NCI-H1417 treated with DMSO at 0.1 percent for 48 hours (cell line): Measurements from ENCODE around the gene PHLDA3.
"Not testable (repeated sequence)": the region's sequence is repeated elsewhere in the genome, so short reads cannot be mapped to it uniquely, and the experiment has no call there.

Experiments used
- DNase-seq: peaks from one replicate; lab custom pipeline; 2025; lab: John Stamatoyannopoulos, UW

Gene PHLDA3

GRCh38 chr1:201486187-201486586 is 17.2 kb upstream of the PHLDA3 start:
- no peak for DNase-seq

GRCh38 chr1:201485184-201485774 is 16.3 kb upstream of the PHLDA3 start:
- no peak for DNase-seq

DNA sequence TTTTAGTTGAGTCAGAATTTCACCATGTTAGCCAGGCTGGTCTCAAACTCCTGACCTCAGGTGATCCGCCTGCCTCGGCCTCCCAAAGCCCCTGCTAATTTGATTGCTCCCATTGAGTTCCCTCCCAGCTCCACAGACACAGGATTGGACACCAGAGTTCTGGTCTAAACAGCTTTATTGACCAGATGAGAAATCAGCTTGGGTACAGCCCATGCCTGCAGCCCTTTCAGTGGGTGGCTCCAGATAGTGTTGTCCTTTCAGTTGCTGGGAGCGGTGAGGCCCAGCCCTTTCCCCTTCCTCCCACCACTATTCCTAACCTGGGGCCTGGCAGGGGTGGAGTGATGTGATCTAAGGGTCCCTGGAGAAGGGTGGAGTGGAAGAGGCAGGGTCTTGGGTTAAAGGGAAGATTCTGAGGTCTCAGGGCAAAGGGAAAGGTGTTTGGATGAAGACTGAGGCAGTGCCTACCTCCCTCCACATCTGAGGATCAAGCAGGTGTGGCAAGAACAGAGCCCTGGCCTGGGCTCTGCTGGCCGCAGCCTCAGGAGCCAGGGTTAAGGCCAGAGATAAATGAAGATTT is 14.5 kb upstream of the PHLDA3 start:
- DNase-seq: no peak

- DNase-seq: no peak
Observed at GRCh38 chr1:201482755-201483154, 13.8 kb upstream of the PHLDA3 start.

GRCh38 chr1:201481761-201482493 is 12.9 kb upstream of the PHLDA3 start:
- DNase-seq: no peak

DNA sequence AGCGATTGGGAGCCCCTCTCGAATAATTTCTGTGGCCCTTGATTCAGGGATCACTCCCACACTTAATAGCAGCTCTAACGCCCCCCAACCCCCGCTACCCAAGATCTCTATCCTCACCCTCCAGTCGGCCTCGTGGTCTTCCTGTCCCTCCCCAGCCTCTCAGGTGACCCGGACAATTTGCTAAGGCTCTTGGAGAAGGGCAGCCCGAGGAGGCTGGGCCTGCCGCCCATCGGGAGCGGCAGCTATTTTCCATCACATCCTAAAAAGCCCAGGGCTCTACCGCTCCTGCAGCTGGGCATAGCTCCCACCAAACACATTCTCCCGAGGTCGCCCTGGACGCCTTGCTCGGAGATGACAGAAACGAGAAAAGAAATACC is 12.0 kb upstream of the PHLDA3 start:
- no peak for DNase-seq

- DNase-seq: no peak
Observed at GRCh38 chr1:201480231-201481003, 11.4 kb upstream of the PHLDA3 start.

- DNase-seq: no peak
Observed at GRCh38 chr1:201479201-201479730, 10.3 kb upstream of the PHLDA3 start.

GRCh38 chr1:201478666-201479065 is 9.7 kb upstream of the PHLDA3 start:
- DNase-seq: not testable (repeated sequence)

GRCh38 chr1:201476670-201477344 is 7.8 kb upstream of the PHLDA3 start:
- no peak for DNase-seq

DNA sequence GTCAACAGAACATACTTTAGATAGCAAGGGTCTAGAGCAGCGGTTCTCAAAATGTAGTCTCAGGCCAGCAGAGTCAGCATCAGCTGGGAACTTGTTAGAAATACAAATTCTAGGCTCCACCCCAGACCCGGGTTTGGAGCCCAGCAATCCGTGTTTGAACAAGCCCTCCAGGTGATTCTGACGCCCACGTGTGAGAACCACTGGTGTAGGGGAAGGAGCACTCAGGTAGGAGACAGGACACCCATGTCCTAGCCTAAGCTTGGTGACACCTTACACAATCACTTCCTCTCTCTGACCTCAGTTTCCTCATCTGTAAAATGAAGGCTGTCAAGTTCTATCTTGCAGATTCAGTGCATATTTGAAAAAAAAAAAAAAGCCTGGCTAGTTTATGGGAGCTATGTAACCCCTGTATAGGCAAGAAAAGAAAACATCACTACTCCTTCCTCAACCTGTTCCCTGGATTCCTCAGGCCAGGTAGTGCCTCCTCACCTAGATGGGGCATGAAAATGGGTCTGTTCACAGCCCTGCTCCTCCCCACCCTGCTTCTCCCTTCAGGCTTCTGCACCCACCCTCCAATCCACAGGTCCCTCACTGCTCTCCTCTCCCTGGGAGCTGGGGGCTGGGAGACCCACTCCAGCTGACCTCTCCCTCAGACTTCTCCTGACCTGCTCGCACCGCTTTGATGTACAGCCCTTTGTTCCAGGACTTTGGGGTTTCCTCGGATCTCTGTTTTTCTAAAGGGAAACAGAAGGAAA is 7.1 kb upstream of the PHLDA3 start:
- no peak for DNase-seq

GRCh38 chr1:201475130-201475529 is 6.1 kb upstream of the PHLDA3 start:
- no peak for DNase-seq

- no peak for DNase-seq
Observed at GRCh38 chr1:201473296-201473695, 4.3 kb upstream of the PHLDA3 start.

DNA sequence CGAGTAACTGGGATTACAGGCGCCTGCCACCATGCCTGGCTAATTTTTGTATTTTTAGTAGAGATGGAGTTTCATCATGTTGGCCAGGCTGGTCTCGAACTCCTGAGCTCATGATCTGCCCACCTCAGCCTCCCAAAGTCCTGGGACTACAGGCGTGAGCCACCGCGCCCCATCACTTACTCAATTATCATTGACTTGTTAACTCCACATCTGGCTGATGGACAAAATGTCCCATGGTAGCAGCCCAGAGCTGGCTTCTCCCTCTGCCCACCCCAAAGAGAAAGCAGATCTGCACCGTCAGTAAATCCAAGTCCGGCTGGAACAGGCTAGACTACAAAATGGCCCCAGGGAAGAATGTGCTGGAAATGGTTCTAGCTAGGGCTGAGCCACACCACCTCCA is 3.3 kb upstream of the PHLDA3 start:
- not testable (repeated sequence) for DNase-seq

DNA sequence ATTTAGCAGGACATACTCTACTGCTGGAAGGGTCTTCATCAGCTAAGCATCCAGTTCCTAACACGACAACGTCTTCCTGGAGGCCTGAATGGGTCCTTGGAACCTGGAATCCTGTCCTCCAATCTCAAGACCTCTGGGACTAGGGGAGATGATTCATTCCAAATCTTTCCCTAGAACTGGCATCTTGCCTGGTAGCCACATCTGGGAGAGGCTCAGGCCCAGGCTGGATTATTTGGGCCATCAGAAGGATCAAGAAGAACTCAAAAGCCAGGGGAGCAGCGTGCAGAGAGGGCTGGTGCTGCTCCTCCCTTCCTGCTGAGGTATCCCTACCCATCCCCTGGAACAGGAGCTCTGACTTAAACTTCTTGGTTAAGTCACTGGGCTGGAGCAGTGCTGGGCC is 2.8 kb upstream of the PHLDA3 start:
- no peak for DNase-seq

GRCh38 chr1:201470581-201470980 is 1.6 kb upstream of the PHLDA3 start:
- DNase-seq: no peak

GRCh38 chr1:201469645-201470074 is 672 bp upstream of the PHLDA3 start:
- DNase-seq: no peak

DNA sequence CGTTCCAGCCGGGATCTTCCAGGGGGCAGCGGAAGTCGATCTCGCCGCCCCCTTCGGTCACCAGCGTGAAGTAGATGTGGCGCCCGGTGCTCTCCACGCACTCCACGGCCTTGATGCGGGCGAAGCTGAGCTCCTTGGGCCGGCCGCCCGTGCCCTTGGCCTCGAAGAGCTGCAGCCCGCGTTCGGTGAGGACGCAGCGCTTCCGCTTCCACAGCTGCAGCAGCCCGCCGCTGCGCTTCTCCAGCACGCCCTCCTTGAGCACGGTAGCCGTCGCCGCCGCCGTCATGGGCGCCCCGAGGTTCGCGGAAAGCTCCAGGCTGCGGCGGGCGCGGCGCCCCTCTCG is 516 bp downstream of the PHLDA3 start:
- DNase-seq: no peak

GRCh38 chr1:201466492-201466891 is 2.5 kb downstream of the PHLDA3 start:
- DNase-seq: no peak

DNA sequence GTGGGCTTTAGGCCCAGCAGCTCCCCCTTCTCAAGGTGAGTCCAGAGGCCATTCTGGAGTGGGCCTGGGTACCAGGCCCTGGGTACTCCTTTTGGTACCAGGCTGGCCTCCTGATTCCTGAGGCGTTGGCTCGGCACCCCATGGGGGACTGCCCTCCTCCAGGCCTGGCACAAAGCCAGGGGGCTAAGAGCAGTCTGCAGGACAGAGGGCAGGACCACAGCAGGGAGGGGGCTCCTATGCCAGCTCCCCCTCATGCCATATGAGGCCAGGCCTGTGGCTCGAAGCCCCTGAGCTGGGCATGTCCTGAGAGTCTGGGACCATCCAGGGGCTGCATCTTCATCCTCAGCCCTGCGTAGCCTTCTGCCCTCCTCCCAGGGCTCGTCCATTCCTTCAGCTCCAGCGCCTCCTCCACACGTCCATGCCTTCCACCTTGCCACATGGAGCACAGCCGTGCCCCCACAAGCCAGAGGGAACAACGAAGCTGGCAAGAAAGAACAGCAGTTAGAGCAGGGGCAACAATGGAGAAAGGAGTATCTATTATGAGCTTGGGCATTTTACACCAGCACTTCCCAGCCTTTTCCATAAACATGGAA is 3.2 kb downstream of the PHLDA3 start:
- DNase-seq: no peak

DNA sequence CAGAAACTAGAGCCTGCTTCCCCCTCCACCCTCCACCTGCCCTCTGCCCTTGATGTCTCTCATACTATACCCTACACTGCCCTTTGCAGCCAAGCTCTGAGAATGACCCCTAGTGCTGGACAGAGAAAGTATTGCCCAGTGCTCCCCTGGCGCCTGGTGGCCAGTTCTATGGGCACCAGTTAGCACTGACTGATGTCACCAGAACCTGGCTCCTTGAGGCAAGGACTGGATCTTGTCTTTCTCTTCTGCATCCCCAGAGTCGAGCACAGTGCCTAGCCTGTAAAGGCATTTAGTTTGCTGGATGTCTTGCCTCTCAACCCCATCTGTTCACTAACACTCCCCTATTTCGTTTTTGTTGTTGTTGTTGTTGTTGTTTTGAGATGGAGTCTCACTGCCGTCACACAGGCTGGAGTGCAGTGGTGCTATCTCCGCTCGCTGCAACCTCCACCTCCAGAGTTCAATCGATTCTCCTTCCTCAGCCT is 5.9 kb downstream of the PHLDA3 start:
- DNase-seq: no peak
